Measurements from ENCODE around the gene CCNL2. TPM values are rescaled to one million over a fixed set of nuclear protein-coding genes. Genes with fewer than 3 reads are reported as not detected.

CCNL2 gene
- total and polyA plus RNA-seq, 4 donors = 148 to 303 (median 196) TPM

GRCh38 chr1:1427106-1427819 lies 28.1 kb upstream of the CCNL2 start:
- DNase-seq (ENCODE audit: low read depth in 4 of 6, low spot score in 6 of 6) = peak in 2 of 6 donors; percentile 50 to 56
- H3K27ac ChIP-seq (ENCODE audit: low read depth, low read length) = no peak overlapping the region
- WGBS (ENCODE audit: insufficient coverage) = 2% methylated on average over 58 of the region's 66 CpGs

DNA sequence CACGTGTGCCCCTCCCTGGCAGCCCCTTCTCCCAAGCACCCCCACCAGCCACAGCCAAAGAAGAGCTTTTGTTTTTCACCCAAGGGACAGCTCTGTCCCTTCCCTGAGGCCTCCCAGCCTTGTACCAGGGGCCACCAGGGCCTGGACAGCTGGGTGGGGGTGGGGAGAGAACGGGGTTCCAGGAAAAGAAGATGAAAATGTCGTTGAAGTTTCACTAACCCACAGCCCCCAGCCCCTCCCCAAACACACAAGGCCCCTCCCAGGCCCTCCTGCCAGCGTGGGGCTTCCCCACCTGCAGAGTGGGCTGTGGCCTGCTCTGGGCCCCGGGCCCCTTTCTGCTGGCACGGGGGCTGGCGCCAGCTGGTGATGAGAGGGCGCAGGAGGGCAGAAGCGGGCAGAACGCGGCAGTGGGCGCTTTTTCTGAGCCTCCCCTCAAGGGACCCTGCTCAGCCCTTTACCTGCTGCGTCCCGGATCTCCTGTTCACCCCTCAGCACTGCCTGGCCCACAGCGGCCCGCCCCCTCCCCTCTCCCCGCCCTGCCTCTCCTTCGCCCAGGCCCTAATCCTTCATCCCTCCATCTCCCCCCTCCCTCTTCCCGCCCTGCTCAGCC lies 27.5 kb upstream of the CCNL2 start:
- peaks cover 49% of the 10 kb centered on the region for H3K4me1 ChIP-seq (ENCODE audit: control insufficient read depth, insufficient read depth, low read length)
- H3K9me3 ChIP-seq (ENCODE audit: control insufficient read depth, insufficient read depth, low read length) = no peaks in the 10 kb centered on the region
- WGBS (ENCODE audit: insufficient coverage) = 18% methylated on average over 16 of the region's 19 CpGs
- H3K4me3 ChIP-seq (ENCODE audit: low read depth, low read length) = no peak overlapping the region
- H3K27ac ChIP-seq (ENCODE audit: low read depth, low read length) = peak overlapping the region; percentile 40
- H3K27me3 ChIP-seq (ENCODE audit: control insufficient read depth, insufficient read depth, low read length) = no peaks in the 10 kb centered on the region
- peaks cover 10% of the 10 kb centered on the region for H3K36me3 ChIP-seq (ENCODE audit: control insufficient read depth, insufficient read depth, low read length)
- no peak for DNase-seq (ENCODE audit: low read depth in 4 of 6, low spot score in 6 of 6)

More at GRCh38 chr1:1427106-1427819, 28.1 kb upstream of the CCNL2 start:
- Histone ChIP-seq H3K36me3 (ENCODE audit: control insufficient read depth, insufficient read depth, low read length) (peaks cover 10% of the 10 kb centered on the region), H3K27me3 (ENCODE audit: control insufficient read depth, insufficient read depth, low read length) (no peaks in the 10 kb centered on the region), H3K4me1 (ENCODE audit: control insufficient read depth, insufficient read depth, low read length) (peaks cover 54% of the 10 kb centered on the region), H3K4me3 (ENCODE audit: low read depth, low read length) (no peak overlapping the region), H3K9me3 (ENCODE audit: control insufficient read depth, insufficient read depth, low read length) (no peaks in the 10 kb centered on the region)

- 35% methylated on average over 24 of the region's 33 CpGs for WGBS (ENCODE audit: insufficient coverage)
- Histone ChIP-seq H3K36me3 (ENCODE audit: control insufficient read depth, insufficient read depth, low read length) (peaks cover 10% of the 10 kb centered on the region), H3K27me3 (ENCODE audit: control insufficient read depth, insufficient read depth, low read length) (no peaks in the 10 kb centered on the region), H3K4me3 (ENCODE audit: low read depth, low read length) (no peak overlapping the region), H3K4me1 (ENCODE audit: control insufficient read depth, insufficient read depth, low read length) (peaks cover 49% of the 10 kb centered on the region), H3K27ac (ENCODE audit: low read depth, low read length) (peak overlapping the region; percentile 40), H3K9me3 (ENCODE audit: control insufficient read depth, insufficient read depth, low read length) (no peaks in the 10 kb centered on the region)
- no peak for DNase-seq (ENCODE audit: low read depth in 4 of 6, low spot score in 6 of 6)
Observed at GRCh38 chr1:1425753-1426495, 26.8 kb upstream of the CCNL2 start.

- Histone ChIP-seq H3K27me3 (ENCODE audit: control insufficient read depth, insufficient read depth, low read length) (no peaks in the 10 kb centered on the region), H3K4me1 (ENCODE audit: control insufficient read depth, insufficient read depth, low read length) (peaks cover 49% of the 10 kb centered on the region), H3K27ac (ENCODE audit: low read depth, low read length) (no peak overlapping the region), H3K36me3 (ENCODE audit: control insufficient read depth, insufficient read depth, low read length) (peaks cover 10% of the 10 kb centered on the region), H3K9me3 (ENCODE audit: control insufficient read depth, insufficient read depth, low read length) (no peaks in the 10 kb centered on the region), H3K4me3 (ENCODE audit: low read depth, low read length) (no peak overlapping the region)
- 62% methylated on average over 4 of the region's 12 CpGs for WGBS (ENCODE audit: insufficient coverage)
- DNase-seq (ENCODE audit: low read depth in 4 of 6, low spot score in 6 of 6) = no peak
Observed at GRCh38 chr1:1425426-1425752, 26.3 kb upstream of the CCNL2 start.

- no peaks in the 10 kb centered on the region for H3K9me3 ChIP-seq (ENCODE audit: control insufficient read depth, insufficient read depth, low read length)
- peaks cover under 1% of the 10 kb centered on the region for H3K27me3 ChIP-seq (ENCODE audit: control insufficient read depth, insufficient read depth, low read length)
- H3K4me3 ChIP-seq (ENCODE audit: low read depth, low read length) = no peak overlapping the region
- whole genome bisulfite sequencing (ENCODE audit: insufficient coverage) = 84% methylated on average over 14 of the region's 15 CpGs
- DNase-seq (ENCODE audit: low read depth in 4 of 6, low spot score in 6 of 6) = no peak
- H3K36me3 ChIP-seq (ENCODE audit: control insufficient read depth, insufficient read depth, low read length) = peaks cover 10% of the 10 kb centered on the region
- H3K27ac ChIP-seq (ENCODE audit: low read depth, low read length) = no peak overlapping the region
- H3K4me1 ChIP-seq (ENCODE audit: control insufficient read depth, insufficient read depth, low read length) = peaks cover 43% of the 10 kb centered on the region
Observed at GRCh38 chr1:1424707-1425106, 25.6 kb upstream of the CCNL2 start.

GRCh38 chr1:1423245-1423597 lies 24.1 kb upstream of the CCNL2 start:
- Histone ChIP-seq H3K27ac (ENCODE audit: low read depth, low read length) (no peak overlapping the region), H3K4me3 (ENCODE audit: low read depth, low read length) (no peak overlapping the region), H3K36me3 (ENCODE audit: control insufficient read depth, insufficient read depth, low read length) (peaks cover 14% of the 10 kb centered on the region), H3K4me1 (ENCODE audit: control insufficient read depth, insufficient read depth, low read length) (peaks cover 52% of the 10 kb centered on the region), H3K27me3 (ENCODE audit: control insufficient read depth, insufficient read depth, low read length) (peaks cover 6% of the 10 kb centered on the region), H3K9me3 (ENCODE audit: control insufficient read depth, insufficient read depth, low read length) (no peaks in the 10 kb centered on the region)
- WGBS (ENCODE audit: insufficient coverage) = 91% methylated on average over 5 of the region's 7 CpGs
- no peak for DNase-seq (ENCODE audit: low read depth in 4 of 6, low spot score in 6 of 6)

GRCh38 chr1:1422465-1423244 lies 23.5 kb upstream of the CCNL2 start:
- Histone ChIP-seq H3K27ac (ENCODE audit: low read depth, low read length) (no peak overlapping the region), H3K36me3 (ENCODE audit: control insufficient read depth, insufficient read depth, low read length) (peaks cover 14% of the 10 kb centered on the region), H3K27me3 (ENCODE audit: control insufficient read depth, insufficient read depth, low read length) (peaks cover 6% of the 10 kb centered on the region), H3K9me3 (ENCODE audit: control insufficient read depth, insufficient read depth, low read length) (no peaks in the 10 kb centered on the region), H3K4me3 (ENCODE audit: low read depth, low read length) (no peak overlapping the region), H3K4me1 (ENCODE audit: control insufficient read depth, insufficient read depth, low read length) (peaks cover 49% of the 10 kb centered on the region)
- peak in 2 of 6 donors; percentile 45 to 57 for DNase-seq (ENCODE audit: low read depth in 4 of 6, low spot score in 6 of 6)
- WGBS (ENCODE audit: insufficient coverage) = 62% methylated on average over 24 of the region's 29 CpGs

- 73% methylated on average over 2 of the region's 7 CpGs for WGBS (ENCODE audit: insufficient coverage)
- H3K27ac ChIP-seq (ENCODE audit: low read depth, low read length) = no peak overlapping the region
- H3K4me1 ChIP-seq (ENCODE audit: control insufficient read depth, insufficient read depth, low read length) = peaks cover 47% of the 10 kb centered on the region
Observed at GRCh38 chr1:1421907-1422464, 22.9 kb upstream of the CCNL2 start.

More at GRCh38 chr1:1421907-1422464, 22.9 kb upstream of the CCNL2 start:
- no peaks in the 10 kb centered on the region for H3K9me3 ChIP-seq (ENCODE audit: control insufficient read depth, insufficient read depth, low read length)
- peaks cover 6% of the 10 kb centered on the region for H3K27me3 ChIP-seq (ENCODE audit: control insufficient read depth, insufficient read depth, low read length)
- peaks cover 14% of the 10 kb centered on the region for H3K36me3 ChIP-seq (ENCODE audit: control insufficient read depth, insufficient read depth, low read length)
- DNase-seq (ENCODE audit: low read depth in 4 of 6, low spot score in 6 of 6) = no peak
- no peak overlapping the region for H3K4me3 ChIP-seq (ENCODE audit: low read depth, low read length)
